ENCODE data around the gene PIGC.

Gene PIGC

DNA sequence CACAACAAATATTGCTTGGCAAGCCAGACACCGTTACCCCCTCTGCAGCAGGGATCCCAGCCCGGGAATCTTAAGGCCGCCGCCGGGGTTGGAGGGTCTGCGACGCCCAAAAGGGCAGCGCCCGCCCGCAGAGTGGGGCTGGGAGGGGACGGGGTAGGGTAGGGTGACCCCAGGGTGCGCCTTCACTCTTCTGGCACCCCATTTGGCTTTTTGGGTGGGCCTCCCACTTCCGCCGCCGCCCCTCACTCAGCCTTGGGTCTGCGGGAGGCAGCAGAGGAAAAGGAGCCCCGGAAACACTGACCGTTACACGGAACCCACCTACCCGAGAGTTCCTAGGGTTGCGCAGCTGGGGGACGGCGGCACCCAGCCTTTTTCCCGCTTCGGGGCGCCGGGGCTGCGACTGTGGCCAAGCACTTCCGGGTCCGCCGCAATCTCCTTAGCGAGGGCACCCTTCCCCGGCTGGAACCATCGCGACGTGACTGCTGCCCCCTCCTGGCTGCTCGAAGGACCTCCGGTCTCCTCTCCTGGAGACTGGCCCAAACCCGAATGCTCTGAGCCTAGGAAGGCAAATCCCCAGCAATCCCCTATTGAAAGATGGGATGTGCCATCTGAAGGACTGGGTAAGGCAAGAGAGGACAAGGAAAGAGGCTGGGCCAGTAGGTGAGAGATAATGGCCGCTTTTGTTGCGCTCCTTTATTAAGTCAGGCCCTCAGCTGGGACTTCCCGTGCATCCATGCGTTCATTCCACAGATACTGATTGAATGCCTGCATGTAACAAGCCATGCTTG, at the start of gene PIGC:
PIGC (minus strand) TSS at position 404 of the 788 bp plus-strand sequence. CDS start 1,447 bp downstream, outside the sequence.
- peak; percentile 81 to 96 (median 90) for DNase-seq

DNA sequence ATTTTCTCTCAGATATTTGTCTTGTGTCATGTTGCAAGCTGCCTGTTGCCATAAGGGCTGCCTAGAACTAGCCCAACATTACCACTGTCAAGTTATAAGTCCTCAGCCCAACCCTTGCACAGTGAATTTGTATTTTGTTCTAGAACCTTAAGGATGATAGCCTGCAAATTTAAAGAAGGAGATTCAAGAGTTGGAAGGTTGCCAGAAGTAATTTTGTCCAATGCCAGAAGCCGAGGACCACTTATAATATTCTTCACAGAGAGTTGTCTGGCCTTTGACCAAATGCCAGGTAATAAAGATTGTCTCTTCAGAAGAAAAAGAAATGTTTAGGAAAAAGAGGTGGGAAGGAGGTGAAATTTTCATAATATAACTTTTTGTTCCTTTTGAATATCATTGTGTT, 48.6 kb upstream of the PIGC start:
- DNase-seq: no peak

DNA sequence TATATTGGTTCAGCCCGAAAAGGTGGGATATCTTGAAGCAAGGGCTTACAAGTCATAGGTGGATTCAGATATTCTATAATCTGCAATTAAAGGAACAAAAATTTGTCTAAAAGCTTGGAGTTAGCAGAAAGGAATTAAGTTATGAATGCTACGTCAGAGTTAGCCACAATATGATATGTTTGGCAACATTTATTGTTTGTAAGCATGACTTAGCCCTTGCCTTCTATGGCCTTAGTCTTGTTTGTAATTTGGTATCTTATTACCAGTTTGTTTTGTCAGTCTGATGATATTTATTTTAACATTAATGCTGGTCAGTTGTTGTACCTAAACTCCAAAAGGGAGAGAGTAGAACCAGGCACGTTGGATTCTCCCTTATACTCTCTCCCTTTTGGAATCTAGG, 46.0 kb upstream of the PIGC start:
- no peak for DNase-seq

DNA sequence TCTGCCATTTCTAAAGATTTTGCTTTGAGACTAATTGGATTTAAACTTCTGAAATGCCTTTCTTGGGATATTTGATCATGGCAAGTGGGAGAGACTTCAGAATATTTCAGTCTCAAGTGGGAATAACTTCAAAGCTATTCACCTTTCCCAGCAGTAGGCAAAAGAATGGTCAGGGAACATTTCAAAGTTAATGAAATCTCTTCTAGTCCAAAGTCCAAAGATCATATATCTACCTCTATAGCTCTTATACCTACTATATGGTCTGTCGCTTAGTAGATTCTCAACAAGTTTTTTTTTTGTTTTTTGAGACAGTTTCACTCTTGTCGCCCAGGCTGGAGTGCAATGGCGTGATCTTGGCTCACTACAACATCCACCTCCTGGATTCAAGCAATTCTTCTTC, 44.5 kb upstream of the PIGC start:
- no peak for DNase-seq

DNA sequence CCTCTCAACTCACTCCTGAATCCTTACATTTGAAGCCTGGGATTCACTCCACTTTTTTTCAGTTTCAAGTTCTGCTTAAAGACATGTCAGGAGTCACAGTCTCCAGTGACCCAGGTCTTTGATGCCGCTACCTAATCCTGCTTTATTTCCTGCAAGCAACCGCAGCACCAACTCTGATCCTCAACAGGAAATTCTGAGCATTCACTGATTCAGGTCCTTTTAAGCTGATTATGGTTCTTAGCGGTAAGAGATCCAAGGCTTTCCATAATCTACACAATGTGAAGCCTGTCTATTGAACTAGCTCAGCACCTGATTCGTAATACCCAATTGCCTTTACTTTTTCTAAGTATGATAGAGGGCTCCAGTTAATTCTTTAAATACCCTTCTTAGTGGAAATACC, 43.7 kb upstream of the PIGC start:
- no peak for DNase-seq

DNA sequence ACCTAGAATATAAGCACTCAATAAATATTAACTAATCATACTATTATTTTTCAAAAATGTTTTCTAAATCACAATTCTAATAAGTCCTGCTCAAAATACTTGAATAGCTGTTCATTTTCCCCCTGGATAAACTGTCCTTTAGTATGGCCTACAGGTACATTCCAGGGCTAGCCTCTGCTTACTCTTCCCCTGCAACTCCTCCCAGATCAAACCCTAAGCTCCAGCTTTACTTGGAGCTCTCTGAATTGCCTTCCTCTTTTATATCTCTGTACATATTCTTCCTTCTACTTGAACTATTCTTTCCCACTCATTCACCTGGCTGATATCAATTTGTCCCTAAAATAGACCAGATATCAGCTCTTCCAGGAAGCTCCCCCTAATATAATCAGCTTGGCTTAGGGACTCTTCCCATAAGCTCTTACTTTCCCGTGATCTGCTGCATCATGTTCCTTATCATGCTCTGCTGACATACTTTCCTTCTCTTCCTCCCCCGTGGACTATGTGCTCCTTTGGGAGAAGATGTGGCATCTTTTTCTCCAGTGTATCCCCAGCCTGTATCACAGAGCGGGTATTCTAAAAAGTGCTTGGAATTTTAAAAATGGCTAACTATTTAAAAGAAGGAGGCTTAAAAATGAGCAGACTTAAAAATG, 43.1 kb upstream of the PIGC start:
- no peak for DNase-seq

DNA sequence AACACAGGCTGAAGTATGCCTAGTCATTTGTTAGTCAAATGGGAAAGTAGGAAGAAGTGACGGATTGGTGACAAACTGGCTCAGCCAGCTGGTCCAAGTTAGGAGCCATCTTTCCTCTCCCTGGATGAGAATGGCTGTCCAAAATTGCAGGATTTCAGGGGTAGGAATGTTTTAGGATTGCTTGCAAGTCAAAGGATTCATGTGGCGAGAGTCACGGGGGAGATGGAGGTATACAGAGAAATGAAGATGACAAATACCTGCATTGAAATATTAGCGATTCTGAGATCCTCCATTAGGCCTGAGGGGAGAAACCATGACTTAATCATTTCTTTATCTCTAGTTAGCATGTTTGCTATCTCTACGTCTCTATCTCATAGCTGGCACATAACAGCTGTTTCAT, 41.8 kb upstream of the PIGC start:
- no peak for DNase-seq

DNA sequence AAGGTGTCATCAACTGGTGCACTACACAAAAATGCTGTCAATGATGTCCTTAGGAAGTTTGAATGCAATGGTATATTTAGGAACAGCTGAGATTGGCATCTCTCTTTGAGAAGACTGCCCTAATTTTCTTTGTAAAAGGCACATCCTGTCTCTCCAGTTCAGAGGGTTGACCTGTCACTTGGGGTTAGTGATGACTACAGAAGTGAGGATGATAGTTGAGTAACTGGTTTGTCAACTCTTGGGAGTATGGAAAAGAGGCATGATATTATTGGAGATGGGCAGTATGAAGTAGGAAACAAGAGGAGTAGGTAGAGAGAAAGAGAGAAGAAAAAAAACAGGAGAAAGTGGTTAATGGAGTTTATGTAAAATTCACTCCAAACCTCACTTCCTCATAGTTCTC, 40.4 kb upstream of the PIGC start:
- DNase-seq: peak in 1 of 3 experiments; percentile 14

DNA sequence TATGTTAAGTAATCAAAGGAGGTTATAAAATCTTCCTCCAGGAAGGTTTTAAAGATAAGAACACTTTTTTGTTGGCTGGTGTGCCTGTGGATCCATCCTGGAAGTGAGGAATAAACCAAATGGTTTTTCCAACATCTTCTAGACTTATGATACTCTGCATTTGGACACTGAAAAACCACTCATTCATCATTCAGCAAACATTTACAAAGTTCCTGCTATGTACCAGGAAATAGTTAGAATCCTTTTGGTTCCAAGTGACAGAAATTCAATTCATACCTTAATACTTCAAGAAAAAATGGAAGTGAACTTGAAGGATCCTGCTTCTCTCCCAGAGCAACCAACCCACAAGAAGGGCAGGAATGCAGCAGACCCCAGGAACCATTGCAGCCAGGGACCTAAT, 39.6 kb upstream of the PIGC start:
- no peak for DNase-seq

DNA sequence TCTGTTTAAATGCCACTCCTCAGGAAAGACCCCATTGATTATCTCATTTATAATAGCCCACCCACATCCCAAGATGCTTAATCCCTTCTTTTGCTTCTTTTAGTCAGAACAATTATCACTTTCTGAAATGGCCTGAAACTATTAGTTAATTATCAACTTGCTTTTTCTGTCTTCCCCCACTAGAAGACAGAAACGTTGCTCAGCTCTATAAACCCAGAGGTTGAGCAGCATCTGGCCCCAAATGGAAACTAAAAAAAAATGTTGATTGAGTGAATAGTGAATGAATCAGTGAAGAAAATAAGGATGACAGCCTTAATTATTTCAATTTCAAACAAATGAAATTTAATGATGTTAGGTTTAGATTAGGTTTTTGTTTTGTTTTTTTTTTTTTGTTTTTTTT, 38.2 kb upstream of the PIGC start:
- no peak for DNase-seq

DNA sequence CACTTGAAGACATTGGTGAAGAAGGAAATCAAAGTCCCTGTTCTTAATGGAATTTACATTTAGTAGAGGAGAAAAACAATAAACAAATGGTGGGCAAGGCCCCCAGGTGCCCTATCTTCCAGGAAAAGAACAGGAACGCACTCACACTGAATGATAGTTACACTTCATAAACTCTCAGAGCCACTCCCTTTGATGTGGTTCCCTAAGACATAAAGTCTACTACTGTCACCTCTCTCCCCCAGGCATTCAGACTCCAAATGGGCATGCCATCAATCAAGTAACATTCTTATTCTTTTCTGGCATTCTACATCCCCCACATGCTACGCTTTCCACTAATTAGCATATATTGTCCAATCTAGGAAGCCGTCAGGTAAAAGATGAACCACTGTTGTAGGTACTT, 36.6 kb upstream of the PIGC start:
- DNase-seq: no peak

DNA sequence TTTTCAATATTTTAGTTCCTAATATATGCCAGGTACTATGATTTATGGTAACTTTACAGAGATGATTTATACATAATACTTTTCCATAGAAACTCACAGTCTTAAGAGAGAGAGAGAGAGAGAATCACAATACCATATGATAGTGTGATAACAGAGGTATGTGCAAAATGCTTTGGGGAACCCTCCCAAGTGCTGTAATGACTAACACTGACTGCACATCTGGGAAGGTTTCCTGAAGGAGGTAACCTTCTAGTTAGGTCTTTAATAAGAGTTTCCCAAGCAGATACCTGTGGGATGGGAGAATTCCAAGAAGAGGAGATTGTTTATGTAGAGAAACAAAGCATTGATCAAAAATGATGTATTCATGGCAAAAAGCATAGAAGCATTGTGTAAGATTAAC, 34.6 kb upstream of the PIGC start:
- DNase-seq: no peak

DNA sequence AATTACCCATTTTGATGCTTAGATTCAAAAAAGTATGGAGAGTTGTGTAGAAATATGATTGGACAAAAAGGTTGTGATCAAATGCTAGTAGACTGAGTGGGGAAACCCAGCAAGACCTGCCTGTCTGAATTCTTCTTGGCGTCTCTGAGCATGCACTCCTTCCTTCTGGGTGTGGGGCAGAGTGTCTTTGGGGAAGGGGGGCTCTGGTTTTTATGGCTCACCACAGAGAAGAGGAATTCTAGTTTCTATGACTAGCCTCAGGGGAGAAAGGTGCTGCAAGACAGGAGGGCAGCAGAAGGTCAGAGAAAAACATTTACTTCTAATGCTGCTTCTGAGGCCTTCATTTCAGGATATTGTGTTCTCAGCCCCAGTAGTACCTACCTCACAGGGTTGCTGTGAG, 33.9 kb upstream of the PIGC start:
- no peak for DNase-seq

DNA sequence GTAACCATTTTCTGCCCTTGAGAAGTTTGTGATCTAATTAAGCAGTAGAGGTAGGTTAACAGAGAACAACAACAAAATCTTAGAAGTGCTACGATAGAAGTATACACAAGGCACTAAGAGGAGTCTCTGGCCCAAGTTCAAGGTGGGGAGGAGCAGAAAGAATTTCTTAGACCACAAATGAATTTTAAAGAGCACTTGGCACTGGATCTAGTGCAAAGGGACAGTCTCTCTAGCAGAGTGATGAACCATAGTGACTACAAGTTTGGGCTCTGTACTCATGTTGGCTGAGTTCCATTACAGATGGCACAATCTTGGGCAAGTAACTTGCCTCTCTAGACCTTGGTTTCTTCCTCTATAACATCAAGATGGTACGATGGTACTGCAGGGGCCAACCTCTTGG, 33.3 kb upstream of the PIGC start:
- no peak for DNase-seq

DNA sequence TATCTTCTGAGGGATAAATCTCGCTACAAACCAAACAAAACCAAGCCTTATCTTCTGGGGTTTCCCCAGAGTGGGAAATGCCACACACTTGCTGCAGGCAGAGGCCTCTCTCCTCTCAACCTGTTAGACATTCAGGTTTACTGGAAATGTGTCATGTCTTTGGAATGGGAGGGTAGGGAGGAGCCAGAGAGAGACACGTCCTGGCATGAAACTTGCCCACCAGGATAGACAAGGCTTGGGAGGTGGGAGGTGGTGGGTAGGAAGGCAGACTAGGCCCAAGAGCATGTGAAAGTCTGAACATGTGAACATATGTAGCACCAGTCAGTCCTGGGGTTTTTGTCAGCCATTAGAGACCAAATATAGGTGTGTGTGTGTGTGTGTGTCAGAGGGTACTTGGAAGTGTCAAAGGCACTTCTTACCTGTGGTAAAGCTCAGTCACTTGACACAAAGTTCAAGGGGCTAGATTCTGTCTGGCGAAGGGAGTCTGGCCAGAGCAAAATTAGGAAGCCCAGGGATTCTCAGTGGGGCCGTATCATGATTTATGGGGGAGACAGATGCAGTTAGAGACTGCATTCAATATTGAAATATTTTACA, 32.4 kb upstream of the PIGC start:
- no peak for DNase-seq

DNA sequence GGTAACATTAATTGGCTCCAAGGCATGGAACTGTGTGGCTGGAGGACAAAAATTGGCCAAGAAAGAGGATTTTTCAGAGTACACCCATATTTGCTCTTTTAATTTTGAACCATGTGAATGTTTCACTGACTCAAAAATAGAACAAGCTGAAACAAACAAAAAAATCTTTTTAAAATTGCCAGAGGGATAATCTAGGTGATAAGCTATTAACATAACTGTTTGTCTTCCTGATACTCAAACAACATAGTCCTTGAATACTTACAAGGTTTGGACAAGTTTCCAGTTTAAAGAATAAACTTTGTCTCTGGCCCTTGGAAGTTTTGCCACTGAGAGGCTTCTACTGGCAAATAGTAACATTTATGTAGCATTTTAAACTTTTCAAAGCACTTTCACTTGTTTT, 30.0 kb upstream of the PIGC start:
- DNase-seq: no peak

DNA sequence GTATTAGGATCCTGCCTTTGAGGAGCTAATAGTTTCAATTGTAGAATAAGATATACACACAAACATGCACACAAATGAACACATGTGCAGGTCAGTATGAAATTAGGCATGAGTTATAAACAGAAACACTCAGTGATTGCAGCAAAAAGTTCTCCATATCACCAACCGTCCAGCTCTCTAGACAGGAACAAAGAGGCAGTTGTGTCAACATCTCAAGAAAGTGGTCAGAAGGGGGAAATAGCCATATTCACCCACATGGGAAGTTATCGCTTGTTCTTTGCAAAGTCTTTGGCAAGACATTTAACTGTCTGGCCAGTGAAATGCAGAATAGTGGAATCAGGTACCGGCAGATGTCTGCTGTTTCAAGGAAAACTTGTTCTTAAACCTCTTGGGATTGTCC, 29.4 kb upstream of the PIGC start:
- no peak for DNase-seq

DNA sequence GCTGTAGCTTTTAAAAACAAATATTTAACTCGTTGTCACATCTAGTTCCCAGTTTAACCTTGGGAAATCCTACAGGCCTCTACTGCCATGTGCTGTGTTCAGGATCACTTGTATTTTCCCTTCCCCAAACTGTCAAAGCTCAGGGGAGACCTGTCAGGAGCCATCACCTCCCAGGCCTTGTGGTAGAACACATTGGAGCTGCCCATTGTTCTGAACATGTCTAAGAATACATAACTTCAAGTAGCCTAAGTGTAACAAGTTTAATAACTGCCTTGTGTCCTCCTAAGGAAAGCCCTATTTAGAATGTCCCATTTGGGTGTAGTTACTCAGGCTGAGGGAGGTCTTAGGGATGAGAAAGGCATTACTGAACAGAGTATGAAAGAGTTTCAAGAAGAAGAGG, 28.6 kb upstream of the PIGC start:
- DNase-seq: no peak

DNA sequence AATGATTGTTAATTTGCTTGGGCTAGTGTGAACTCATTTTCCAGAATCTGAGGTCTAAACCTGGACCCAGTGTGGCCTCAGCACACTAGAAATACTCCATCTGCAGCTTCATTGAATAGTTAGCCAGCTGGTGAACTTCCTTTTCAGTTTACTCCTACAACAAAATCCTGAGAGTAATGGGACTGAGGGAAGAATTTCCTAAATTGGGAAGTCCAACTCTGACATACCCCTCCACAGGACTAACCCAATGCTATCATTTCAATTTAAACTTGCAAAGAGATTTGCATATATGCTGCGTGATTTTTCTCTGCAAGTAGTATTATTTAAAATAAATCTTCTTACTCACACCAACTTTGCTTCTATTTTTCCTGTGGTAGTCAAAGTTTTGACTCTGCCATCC, 27.8 kb upstream of the PIGC start:
- no peak for DNase-seq

DNA sequence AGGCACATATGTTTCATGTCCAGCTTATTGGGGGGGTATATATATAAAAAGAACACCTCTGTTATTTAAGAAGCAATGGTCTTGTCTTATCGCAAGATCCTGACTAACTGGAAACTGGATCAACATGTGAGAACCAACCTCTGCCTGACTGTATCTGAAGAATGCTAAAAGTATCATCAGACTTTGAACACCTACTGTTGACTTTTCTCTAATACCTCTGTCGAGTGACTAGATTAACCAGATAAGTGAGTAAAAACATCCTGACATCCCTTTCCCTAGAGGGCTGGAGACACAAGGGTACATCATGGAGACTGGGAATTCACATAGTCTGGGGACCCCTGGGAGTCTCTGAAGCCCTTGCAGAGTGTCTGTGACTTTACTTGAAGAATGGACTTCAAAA, 26.3 kb upstream of the PIGC start:
- no peak for DNase-seq

DNA sequence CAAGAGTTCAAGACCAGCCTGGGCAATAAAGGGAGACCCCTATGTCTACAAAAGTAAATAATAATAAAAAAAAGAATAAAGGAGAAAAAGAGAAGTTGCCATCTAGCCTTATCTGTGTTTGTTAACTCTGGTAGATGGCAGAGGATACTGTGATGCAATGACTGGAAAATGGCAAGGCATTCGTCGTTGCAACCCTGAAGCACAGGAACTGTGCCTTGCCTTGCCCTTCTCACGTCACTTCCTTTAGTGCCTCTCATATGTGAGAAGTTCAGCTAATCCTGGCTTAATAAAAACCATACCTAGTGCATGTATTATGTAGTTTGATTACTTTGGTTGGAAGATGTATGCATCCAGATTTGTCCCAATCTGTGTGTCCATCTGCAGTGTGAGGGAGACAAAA, 25.8 kb upstream of the PIGC start:
- DNase-seq: no peak

DNA sequence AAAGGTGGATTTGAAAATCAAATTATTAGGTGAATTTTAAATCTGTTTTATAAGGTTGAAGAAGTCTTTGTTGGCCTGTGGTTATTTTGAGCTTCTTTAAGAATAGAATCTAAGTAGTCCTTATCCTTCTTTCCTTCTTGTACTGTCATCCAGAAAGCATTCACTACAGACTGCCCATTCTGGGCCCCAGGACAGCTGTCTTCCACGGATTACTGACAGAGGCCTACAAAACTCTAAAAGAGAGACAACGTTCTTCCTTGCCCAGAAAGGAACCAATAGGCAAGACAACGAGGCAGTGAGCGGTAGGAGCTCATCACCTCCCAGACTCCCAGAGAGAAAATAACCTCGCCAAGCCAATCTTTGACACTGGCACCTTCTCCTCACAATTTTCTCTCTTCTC, 24.4 kb upstream of the PIGC start:
- no peak for DNase-seq

DNA sequence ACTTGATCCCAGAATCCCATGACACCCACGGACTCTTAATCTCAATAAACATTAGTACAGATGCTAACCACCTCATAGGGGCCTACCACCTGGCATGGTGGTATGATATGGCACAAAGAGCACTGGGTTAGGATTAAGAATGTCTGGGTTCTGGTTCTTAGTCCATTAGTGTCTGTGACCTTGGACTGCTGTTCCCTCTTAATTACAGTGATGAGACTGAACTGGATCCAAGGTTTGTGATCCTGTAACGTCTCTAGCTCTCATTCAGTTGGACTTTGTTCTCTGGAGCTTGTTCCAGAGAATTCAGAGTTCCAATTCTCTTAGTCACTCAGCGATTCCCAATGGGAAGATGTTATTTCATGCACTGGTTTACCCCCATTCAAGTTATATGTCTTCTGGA, 23.6 kb upstream of the PIGC start:
- DNase-seq: no peak

DNA sequence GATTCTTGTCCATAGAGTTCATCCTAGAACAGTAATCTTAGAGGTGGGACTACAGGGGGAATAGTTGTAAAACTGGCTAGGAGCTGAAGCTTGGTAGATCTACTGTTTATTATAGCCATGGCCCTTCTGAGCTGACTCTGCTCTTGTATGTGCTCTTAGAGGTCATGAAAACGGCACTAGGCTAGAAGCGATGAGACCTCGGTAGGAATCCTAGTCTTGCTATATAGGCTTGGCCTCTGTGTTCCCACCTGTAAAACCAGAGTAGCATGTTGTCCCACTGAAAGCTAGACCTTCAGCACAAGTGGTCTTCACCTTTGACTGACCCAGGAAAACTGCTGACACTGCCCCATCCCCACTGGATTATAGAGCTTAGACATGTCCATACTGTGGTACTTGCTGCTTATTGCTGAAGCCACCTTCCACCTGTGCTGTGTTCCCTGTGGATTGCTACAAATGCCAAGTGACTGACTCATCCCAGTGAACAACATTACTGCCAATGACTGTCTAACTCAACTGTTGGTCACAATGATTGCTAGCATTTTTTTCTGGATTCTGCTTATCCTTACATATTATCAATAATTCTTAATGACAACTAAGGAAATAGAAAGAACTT, 23.0 kb upstream of the PIGC start:
- DNase-seq: no peak

Data from NCI-H1417 (cell line).